Measurements from ENCODE around the gene COL27A1.

The COL27A1 gene

GRCh38 chr9:114271556-114272510, 116.5 kb downstream of the COL27A1 start:
- Histone ChIP-seq H2BK5ac (ENCODE audit: low read length) (no peak overlapping the region), H3K56ac (ENCODE audit: low read length) (no peak overlapping the region), H3K36me3 (ENCODE audit: control insufficient read depth, insufficient read depth, low read length) (no peaks in the 10 kb centered on the region), H3K4me2 (ENCODE audit: low read length) (no peak overlapping the region), H3K27ac (ENCODE audit: low read depth, low read length) (no peak overlapping the region), H3K9ac (ENCODE audit: low read length) (no peak overlapping the region), H3K27me3 (ENCODE audit: insufficient read depth, low read length, poor library complexity) (no peaks in the 10 kb centered on the region), H3K23ac (ENCODE audit: low read length) (no peak overlapping the region), H4K8ac (ENCODE audit: low read depth, low read length) (no peak overlapping the region), H3K4me3 (ENCODE audit: low read length) (no peak overlapping the region), H4K5ac (ENCODE audit: low read length) (no peak overlapping the region), H2BK15ac (replicated peaks; ENCODE audit: low read depth) (no peak overlapping the region), H2AK5ac (ENCODE audit: low read length) (no peak overlapping the region), H3K79me1 (ENCODE audit: low read length) (no peaks in the 10 kb centered on the region), H3K4me1 (ENCODE audit: control insufficient read depth, low read depth, low read length) (no peaks in the 10 kb centered on the region), H3K79me2 (ENCODE audit: control insufficient read depth, insufficient read depth, low read length) (no peaks in the 10 kb centered on the region), H3K18ac (ENCODE audit: low read length) (no peak overlapping the region), H2BK120ac (ENCODE audit: low read depth, low read length) (no peak overlapping the region), H3K4ac (ENCODE audit: low read depth, low read length) (no peak overlapping the region)
- no CpG with 5 or more reads among the region's 18 CpGs for WGBS (ENCODE audit: extremely low coverage, insufficient coverage, low lambda C conversion rate)
- DNase-seq = peak; percentile 72

GRCh38 chr9:114272739-114273431, 117.5 kb downstream of the COL27A1 start:
- no peak overlapping the region for H2BK5ac ChIP-seq (ENCODE audit: low read length)
- H3K56ac ChIP-seq (ENCODE audit: low read length) = no peak overlapping the region
- H3K36me3 ChIP-seq (ENCODE audit: control insufficient read depth, insufficient read depth, low read length) = no peaks in the 10 kb centered on the region
- H2BK15ac ChIP-seq (replicated peaks; ENCODE audit: low read depth) = no peak overlapping the region
- no CpG with 5 or more reads among the region's 12 CpGs for WGBS (ENCODE audit: extremely low coverage, insufficient coverage, low lambda C conversion rate)
- no peak overlapping the region for H3K9ac ChIP-seq (ENCODE audit: low read length)
- no peak overlapping the region for H2BK120ac ChIP-seq (ENCODE audit: low read depth, low read length)
- H3K27ac ChIP-seq (ENCODE audit: low read depth, low read length) = no peak overlapping the region
- no peak overlapping the region for H3K18ac ChIP-seq (ENCODE audit: low read length)
- no peak overlapping the region for H4K8ac ChIP-seq (ENCODE audit: low read depth, low read length)
- H3K79me2 ChIP-seq (ENCODE audit: control insufficient read depth, insufficient read depth, low read length) = no peaks in the 10 kb centered on the region
- H4K5ac ChIP-seq (ENCODE audit: low read length) = no peak overlapping the region
- no peak overlapping the region for H2AK5ac ChIP-seq (ENCODE audit: low read length)
- DNase-seq = no peak
- H3K79me1 ChIP-seq (ENCODE audit: low read length) = no peaks in the 10 kb centered on the region
- no peak overlapping the region for H3K23ac ChIP-seq (ENCODE audit: low read length)
- no peaks in the 10 kb centered on the region for H3K4me1 ChIP-seq (ENCODE audit: control insufficient read depth, low read depth, low read length)
- H3K4ac ChIP-seq (ENCODE audit: low read depth, low read length) = no peak overlapping the region
- H3K4me3 ChIP-seq (ENCODE audit: low read length) = no peak overlapping the region
- H3K4me2 ChIP-seq (ENCODE audit: low read length) = no peak overlapping the region
- H3K27me3 ChIP-seq (ENCODE audit: insufficient read depth, low read length, poor library complexity) = no peaks in the 10 kb centered on the region

GRCh38 chr9:114273461-114273881, 118.1 kb downstream of the COL27A1 start:
- H2BK5ac ChIP-seq (ENCODE audit: low read length) = no peak overlapping the region
- no peak overlapping the region for H3K4ac ChIP-seq (ENCODE audit: low read depth, low read length)
- H3K18ac ChIP-seq (ENCODE audit: low read length) = no peak overlapping the region
- H3K27me3 ChIP-seq (ENCODE audit: insufficient read depth, low read length, poor library complexity) = no peaks in the 10 kb centered on the region
- WGBS (ENCODE audit: extremely low coverage, insufficient coverage, low lambda C conversion rate) = no CpG with 5 or more reads among the region's 7 CpGs
- no peak overlapping the region for H3K4me3 ChIP-seq (ENCODE audit: low read length)
- no peak overlapping the region for H2AK5ac ChIP-seq (ENCODE audit: low read length)
- DNase-seq = no peak
- H3K9ac ChIP-seq (ENCODE audit: low read length) = no peak overlapping the region
- no peak overlapping the region for H3K4me2 ChIP-seq (ENCODE audit: low read length)
- no peaks in the 10 kb centered on the region for H3K79me1 ChIP-seq (ENCODE audit: low read length)
- no peak overlapping the region for H2BK120ac ChIP-seq (ENCODE audit: low read depth, low read length)
- H2BK15ac ChIP-seq (replicated peaks; ENCODE audit: low read depth) = no peak overlapping the region
- no peak overlapping the region for H3K56ac ChIP-seq (ENCODE audit: low read length)
- no peak overlapping the region for H4K5ac ChIP-seq (ENCODE audit: low read length)
- H4K8ac ChIP-seq (ENCODE audit: low read depth, low read length) = no peak overlapping the region
- H3K4me1 ChIP-seq (ENCODE audit: control insufficient read depth, low read depth, low read length) = no peaks in the 10 kb centered on the region
- H3K79me2 ChIP-seq (ENCODE audit: control insufficient read depth, insufficient read depth, low read length) = no peaks in the 10 kb centered on the region
- H3K27ac ChIP-seq (ENCODE audit: low read depth, low read length) = no peak overlapping the region
- no peak overlapping the region for H3K23ac ChIP-seq (ENCODE audit: low read length)
- no peaks in the 10 kb centered on the region for H3K36me3 ChIP-seq (ENCODE audit: control insufficient read depth, insufficient read depth, low read length)

- no peak overlapping the region for H2BK15ac ChIP-seq (replicated peaks; ENCODE audit: low read depth)
- WGBS (ENCODE audit: extremely low coverage, insufficient coverage, low lambda C conversion rate) = no CpG with 5 or more reads among the region's 5 CpGs
- H3K4ac ChIP-seq (ENCODE audit: low read depth, low read length) = no peak overlapping the region
- DNase-seq = no peak
- H3K4me1 ChIP-seq (ENCODE audit: control insufficient read depth, low read depth, low read length) = no peaks in the 10 kb centered on the region
- no peak overlapping the region for H2BK120ac ChIP-seq (ENCODE audit: low read depth, low read length)
- no peak overlapping the region for H3K4me2 ChIP-seq (ENCODE audit: low read length)
- H3K18ac ChIP-seq (ENCODE audit: low read length) = no peak overlapping the region
- no peaks in the 10 kb centered on the region for H3K36me3 ChIP-seq (ENCODE audit: control insufficient read depth, insufficient read depth, low read length)
- no peak overlapping the region for H3K27ac ChIP-seq (ENCODE audit: low read depth, low read length)
- H4K8ac ChIP-seq (ENCODE audit: low read depth, low read length) = no peak overlapping the region
- no peak overlapping the region for H3K23ac ChIP-seq (ENCODE audit: low read length)
- H2BK5ac ChIP-seq (ENCODE audit: low read length) = no peak overlapping the region
- H3K79me2 ChIP-seq (ENCODE audit: control insufficient read depth, insufficient read depth, low read length) = no peaks in the 10 kb centered on the region
- H4K5ac ChIP-seq (ENCODE audit: low read length) = no peak overlapping the region
- H3K9ac ChIP-seq (ENCODE audit: low read length) = no peak overlapping the region
- H3K56ac ChIP-seq (ENCODE audit: low read length) = no peak overlapping the region
- H3K79me1 ChIP-seq (ENCODE audit: low read length) = no peaks in the 10 kb centered on the region
- no peak overlapping the region for H2AK5ac ChIP-seq (ENCODE audit: low read length)
- no peak overlapping the region for H3K4me3 ChIP-seq (ENCODE audit: low read length)
- H3K27me3 ChIP-seq (ENCODE audit: insufficient read depth, low read length, poor library complexity) = no peaks in the 10 kb centered on the region
Measured at GRCh38 chr9:114274217-114274616, 118.9 kb downstream of the COL27A1 start.

GRCh38 chr9:114275246-114276004, 120.1 kb downstream of the COL27A1 start:
- no peak for DNase-seq
- Histone ChIP-seq H3K27ac (ENCODE audit: low read depth, low read length) (no peak overlapping the region), H3K79me1 (ENCODE audit: low read length) (no peaks in the 10 kb centered on the region), H3K18ac (ENCODE audit: low read length) (no peak overlapping the region), H3K56ac (ENCODE audit: low read length) (no peak overlapping the region), H3K23ac (ENCODE audit: low read length) (no peak overlapping the region), H2AK5ac (ENCODE audit: low read length) (no peak overlapping the region), H2BK120ac (ENCODE audit: low read depth, low read length) (no peak overlapping the region), H2BK5ac (ENCODE audit: low read length) (no peak overlapping the region), H4K8ac (ENCODE audit: low read depth, low read length) (no peak overlapping the region), H3K27me3 (ENCODE audit: insufficient read depth, low read length, poor library complexity) (no peaks in the 10 kb centered on the region), H3K9ac (ENCODE audit: low read length) (no peak overlapping the region), H3K4ac (ENCODE audit: low read depth, low read length) (no peak overlapping the region), H3K4me3 (ENCODE audit: low read length) (no peak overlapping the region), H2BK15ac (replicated peaks; ENCODE audit: low read depth) (no peak overlapping the region), H3K4me1 (ENCODE audit: control insufficient read depth, low read depth, low read length) (no peaks in the 10 kb centered on the region), H3K36me3 (ENCODE audit: control insufficient read depth, insufficient read depth, low read length) (no peaks in the 10 kb centered on the region), H3K79me2 (ENCODE audit: control insufficient read depth, insufficient read depth, low read length) (no peaks in the 10 kb centered on the region), H4K5ac (ENCODE audit: low read length) (no peak overlapping the region), H3K4me2 (ENCODE audit: low read length) (no peak overlapping the region)
- WGBS (ENCODE audit: extremely low coverage, insufficient coverage, low lambda C conversion rate) = no CpG with 5 or more reads among the region's 15 CpGs
